ENCODE measurements around the gene GATAD1.

- TF ChIP-seq SUZ12 (IDR thresholded peaks at IDR 0.05; ENCODE audit: extremely low read depth, insufficient read depth, insufficient read length) (no peak), YY1 (IDR thresholded peaks at IDR 0.05; ENCODE audit: insufficient read depth, insufficient read length) (no peak), ZNF274 (IDR thresholded peaks at IDR 0.05; ENCODE audit: low read depth, low read length) (no peak)
Observed at GRCh38 chr7:92417913-92418312, 29.4 kb upstream of the GATAD1 start.

Data from NT2/D1 (cell line).